NCI-H82 treated with DMSO at 0.1 percent for 48 hours (cell line): ENCODE data around the gene BCL2L13.
A peak's percentile ranks its signal among the peaks of the same experiment; 100 is the strongest.

Experiments
- DNase-seq: peaks from one replicate; lab custom pipeline; 2025; ENCODE audit not compliant: unreplicated experiment; lab: John Stamatoyannopoulos, UW

BCL2L13 gene

GRCh38 chr22:17638432-17639246, at the start of gene BCL2L13:
Gene BCL2L13 (plus strand): TSS chr22:17638757. CDS start chr22:17655712, 16,955 bp downstream.
- peak; percentile 60 for DNase-seq

GRCh38 chr22:17589810-17590375, 48.7 kb upstream of the BCL2L13 start:
- DNase-seq = no peak

DNA sequence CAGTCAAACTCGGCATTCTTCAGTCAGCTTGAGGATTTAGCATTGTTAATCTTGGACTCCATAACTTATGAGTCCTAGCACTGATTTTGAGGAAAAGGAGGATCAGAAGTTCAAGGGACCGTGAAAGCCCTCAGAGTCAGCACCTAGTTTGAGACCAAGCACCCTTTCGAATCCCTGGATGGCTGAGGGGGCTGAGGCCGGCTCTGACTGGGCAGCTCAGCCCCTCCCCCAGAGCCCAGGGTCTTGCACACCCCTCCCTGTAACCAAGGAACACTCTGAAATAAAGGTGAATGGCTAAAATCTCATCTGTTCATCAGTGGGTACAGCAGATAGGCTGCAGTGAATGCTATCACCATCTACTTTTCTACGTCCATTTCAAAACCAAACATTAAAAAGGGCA, 48.0 kb upstream of the BCL2L13 start:
- no peak for DNase-seq

- DNase-seq = no peak
Measured at GRCh38 chr22:17592201-17592600, 46.4 kb upstream of the BCL2L13 start.

DNA sequence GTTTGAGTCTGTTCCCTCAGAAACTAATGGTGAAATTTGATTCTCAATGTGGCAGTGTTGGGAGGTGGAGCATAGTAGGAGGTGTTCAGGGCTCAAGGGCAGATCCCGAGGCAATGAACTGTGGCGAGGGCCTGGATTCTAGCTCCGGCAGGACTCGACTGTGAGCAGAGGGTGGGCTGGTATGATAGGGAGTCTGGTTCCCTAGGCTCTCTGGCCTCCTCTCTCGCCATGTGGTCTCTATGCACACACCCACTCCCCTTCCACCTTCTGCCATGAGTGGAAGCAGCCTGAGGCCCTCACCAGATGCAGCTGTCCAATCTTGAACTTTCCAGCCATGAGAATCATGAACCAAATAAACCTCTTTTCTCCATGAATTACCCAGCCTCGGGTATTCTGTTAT, 42.3 kb upstream of the BCL2L13 start:
- DNase-seq = no peak

DNA sequence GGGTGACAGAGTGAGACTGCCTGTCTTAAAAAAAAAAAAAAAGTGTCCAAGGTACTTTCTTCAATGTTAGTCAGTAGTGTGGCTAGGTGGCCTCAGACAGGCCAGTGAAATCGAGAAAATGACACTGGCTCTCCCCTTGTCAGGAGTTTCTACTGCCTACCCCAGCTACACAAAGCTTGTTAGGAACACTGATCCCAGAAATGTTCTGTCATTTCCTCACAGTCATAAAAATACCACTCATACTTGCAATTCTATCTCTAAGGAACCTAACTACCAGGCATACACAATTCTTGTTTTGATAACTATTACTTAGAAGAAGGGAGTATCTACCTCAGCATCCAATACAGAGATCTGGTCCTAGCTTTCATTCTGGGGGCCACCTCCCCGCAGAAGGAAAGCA, 41.3 kb upstream of the BCL2L13 start:
- DNase-seq = no peak

DNA sequence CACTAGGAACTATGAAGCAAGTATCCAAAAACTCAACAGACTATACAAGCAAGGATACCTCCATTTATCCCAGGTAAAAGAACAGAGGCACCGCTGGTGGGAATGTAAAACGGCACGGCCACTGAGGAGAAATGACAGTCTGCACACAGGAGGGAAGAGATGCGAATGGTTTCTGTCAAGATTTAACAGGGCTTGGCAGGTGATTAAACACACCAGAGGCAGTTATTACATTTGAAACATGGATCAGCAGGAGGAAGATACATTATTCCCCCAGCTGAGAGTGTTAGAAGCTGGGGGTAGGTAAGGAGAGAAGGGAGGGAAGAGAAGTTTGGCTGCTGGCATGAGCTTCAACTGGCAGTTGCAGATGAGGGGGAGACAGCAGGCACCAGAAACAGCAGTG, 40.2 kb upstream of the BCL2L13 start:
- no peak for DNase-seq

GRCh38 chr22:17601031-17601430, 37.5 kb upstream of the BCL2L13 start:
- no peak for DNase-seq

DNA sequence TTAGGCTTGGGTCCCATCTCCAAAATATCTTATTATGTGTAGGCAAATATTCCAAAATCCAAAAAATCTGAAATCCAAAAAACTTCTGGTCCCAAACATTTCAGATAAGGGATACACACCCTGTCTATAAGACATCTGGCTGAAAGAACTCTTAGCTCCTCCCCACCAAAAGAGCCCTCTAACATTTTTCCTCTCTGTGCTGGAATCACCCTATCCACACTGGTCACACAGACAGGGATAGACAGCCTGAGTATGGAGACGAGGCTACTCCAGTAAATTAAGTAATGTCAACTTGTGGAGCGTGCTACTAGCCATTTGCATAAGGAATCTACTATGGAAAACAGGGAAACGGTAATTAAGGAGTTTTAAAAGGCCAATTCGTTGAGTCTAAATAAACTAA, 34.9 kb upstream of the BCL2L13 start:
- DNase-seq = no peak

DNA sequence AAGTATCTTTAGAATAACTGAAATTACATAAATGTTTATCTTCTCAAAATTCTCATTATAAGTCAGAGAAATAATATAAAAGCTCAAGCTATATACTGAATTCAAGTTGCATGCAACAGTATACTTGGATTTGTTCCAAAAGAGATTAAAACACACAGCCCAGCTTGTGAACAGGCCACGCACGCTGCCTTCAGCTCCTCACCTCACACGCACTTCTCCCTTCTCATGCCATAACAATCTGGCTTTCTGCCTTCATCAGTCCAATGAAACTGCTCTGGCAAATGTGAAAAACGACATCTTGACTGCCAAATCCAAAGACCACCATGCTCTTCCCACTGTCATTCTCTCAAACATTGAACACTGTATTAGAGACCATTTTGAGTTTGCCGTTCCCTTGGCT, 32.1 kb upstream of the BCL2L13 start:
- peak; percentile 64 for DNase-seq

- no peak for DNase-seq
Measured at GRCh38 chr22:17607891-17608521, 30.6 kb upstream of the BCL2L13 start.

- DNase-seq = no peak
Measured at GRCh38 chr22:17612057-17612456, 26.5 kb upstream of the BCL2L13 start.

DNA sequence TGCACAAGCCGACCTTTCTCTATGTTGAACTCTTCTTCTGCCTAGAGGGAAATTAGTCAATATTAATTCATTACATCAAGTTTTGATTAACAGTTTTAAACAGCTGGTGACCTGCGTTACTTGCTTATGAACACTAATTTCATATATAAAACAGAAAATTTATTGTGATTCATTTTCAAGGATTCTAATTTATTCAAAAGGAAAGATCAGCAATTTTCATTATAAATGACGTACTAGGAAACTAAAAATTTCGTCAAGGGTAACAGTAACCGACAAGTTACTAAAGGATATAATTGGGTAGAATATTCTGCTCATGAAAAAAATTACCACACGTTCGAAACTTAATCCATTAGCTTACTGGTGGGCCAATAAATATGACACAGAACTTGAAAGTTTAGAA, 25.3 kb upstream of the BCL2L13 start:
- no peak for DNase-seq

GRCh38 chr22:17627961-17628405, 10.6 kb upstream of the BCL2L13 start:
- no peak for DNase-seq

DNA sequence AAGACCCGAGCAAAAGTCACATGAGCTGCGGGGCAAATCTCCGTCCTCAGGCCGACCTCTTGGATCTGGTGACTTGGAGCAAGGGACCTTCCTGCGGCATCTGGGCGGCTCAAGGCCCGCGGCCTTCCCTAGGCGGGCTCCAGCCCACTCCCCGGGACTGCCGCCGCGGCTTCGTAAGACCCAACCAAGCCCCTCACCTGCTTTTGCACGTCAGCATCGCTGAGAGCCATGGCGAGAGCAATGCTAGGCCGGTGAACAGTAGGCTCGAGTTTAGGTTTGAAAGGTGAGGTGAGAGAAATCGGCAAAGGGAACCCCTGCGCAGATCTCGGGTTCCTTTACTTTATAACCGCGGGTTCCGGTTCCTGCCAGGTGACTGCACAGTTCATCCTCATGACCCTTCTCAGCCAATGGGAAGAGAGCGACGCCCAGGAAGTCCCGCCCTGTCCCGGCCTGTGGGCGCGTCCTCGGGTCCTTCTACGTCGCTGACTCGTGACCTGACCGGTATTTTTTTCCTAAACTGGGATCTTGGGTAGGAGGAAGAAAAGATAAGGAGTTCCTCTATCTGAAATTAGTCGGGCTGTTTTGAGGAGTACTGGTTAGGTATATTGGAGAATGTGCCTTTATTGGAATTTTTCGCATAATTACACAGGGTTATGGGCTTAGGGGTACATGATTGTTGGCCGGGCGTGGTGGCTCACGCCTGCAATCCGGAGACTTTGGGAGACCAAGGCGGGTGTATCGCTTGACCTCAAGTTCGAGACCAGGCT, 10.0 kb upstream of the BCL2L13 start, which contains the start of gene ATP6V1E1:
TSS of gene ATP6V1E1 (minus strand) at position 344 of the 767 bp plus-strand sequence. CDS start at position 230, 114 bp downstream.
- DNase-seq = peak; percentile 78

- no peak for DNase-seq
Measured at GRCh38 chr22:17629173-17629489, 9.4 kb upstream of the BCL2L13 start.

- no peak for DNase-seq
Measured at GRCh38 chr22:17629641-17630040, 8.9 kb upstream of the BCL2L13 start.

DNA sequence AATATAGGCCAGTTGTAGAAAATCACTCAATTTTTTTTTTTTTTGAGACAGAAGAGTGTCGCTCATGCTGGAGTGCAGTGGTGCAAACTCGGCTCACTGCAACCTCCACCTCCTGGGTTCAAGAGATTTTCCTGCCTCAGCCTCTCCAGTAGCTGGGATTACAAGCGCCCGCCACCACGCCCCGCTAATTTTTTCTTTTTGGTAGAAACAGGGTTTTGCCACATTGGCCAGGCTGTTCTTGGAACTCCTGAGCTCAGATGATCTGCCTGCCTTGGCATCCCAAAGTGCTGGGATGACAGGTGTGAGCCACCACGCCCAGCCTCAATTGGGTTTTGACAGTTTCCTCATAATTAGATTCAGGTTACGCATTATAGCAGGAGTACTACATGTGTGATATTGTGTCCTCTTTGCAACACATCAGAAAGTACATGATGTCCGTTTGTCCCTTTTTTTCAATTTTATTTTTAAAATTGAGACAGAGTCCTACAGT, 7.4 kb upstream of the BCL2L13 start:
- no peak for DNase-seq

DNA sequence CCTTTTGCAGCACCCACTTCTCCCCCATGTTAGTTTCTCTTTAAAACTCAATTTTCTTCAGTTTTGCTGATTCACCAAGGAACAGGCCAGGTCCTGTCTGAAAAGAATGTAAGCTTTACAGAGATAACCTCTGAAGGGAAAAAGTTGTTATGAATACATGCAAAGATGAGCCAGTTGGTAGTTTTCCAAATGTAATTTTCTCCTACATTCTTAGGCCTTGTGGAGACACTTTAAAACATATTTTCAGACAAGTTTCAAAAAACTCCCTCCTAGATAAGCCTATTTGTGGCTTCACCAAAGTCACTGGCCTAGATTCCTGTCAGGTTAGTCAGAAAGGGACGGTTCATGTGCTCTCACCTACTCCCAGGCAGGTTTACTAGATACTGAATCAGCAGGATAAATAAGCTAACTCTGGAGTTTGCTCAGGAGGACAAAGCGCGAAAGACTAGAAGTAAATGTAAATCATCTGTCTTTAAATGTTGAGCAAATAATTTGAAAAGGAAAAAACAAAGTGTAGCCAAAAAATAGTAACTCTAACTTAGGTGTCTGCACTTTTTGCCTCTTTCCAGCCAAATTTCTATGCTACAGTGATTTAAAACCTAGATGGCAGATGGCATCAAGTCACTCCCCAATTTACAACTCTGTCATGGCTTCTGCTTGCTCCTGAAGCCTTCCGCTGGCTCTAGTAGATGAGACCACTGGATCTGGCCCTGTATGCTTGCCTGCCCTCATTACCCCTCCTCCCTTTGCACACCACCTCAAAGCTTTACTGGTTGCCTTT, 5.2 kb upstream of the BCL2L13 start:
- no peak for DNase-seq

- no peak for DNase-seq
Measured at GRCh38 chr22:17633998-17634323, 4.6 kb upstream of the BCL2L13 start.

GRCh38 chr22:17634696-17635095, 3.9 kb upstream of the BCL2L13 start:
- DNase-seq = no peak
